ENCODE data around the gene KIAA0040. TPM values are rescaled to one million over a fixed set of nuclear protein-coding genes. Genes with fewer than 3 reads are reported as not detected.

The KIAA0040 gene
- total and polyA plus RNA-seq, 2 experiments from 2014 or later: 1.4 to 1.6 TPM

DNA sequence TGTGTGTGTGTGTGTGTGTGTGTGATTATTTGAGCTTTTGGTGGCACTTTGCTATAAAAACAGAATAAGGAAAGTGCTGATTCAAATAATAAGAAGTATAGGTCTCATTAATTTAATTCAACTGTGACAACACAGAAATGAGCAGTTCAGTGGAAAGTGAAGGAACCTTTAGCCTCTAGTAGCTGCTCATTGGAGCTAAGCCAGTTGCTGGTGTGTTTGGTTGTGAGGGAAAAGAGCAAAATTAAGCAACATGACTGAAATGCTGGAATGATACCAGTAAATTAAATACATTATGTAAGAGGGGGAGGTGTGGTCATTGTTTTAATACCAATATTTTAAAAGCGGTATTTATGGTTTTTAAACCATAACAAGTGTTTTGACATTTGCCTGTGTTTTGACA is 55.2 kb downstream of the KIAA0040 start:
- no peaks in the 10 kb centered on the region for H3K27me3 ChIP-seq
- H3K9me3 ChIP-seq (ENCODE audit: low read depth): no peaks in the 10 kb centered on the region
- H3K4me1 ChIP-seq (ENCODE audit: low read depth): no peaks in the 10 kb centered on the region
- peak in 1 of 2 donors; percentile 7 for DNase-seq (ENCODE audit: low read depth in 1 of 2, low spot score in 1 of 2)
- H3K4me3 ChIP-seq: no peak overlapping the region
- no peak overlapping the region for H3K27ac ChIP-seq
- H3K36me3 ChIP-seq: no peaks in the 10 kb centered on the region
- TF ChIP-seq, protein P1, sequence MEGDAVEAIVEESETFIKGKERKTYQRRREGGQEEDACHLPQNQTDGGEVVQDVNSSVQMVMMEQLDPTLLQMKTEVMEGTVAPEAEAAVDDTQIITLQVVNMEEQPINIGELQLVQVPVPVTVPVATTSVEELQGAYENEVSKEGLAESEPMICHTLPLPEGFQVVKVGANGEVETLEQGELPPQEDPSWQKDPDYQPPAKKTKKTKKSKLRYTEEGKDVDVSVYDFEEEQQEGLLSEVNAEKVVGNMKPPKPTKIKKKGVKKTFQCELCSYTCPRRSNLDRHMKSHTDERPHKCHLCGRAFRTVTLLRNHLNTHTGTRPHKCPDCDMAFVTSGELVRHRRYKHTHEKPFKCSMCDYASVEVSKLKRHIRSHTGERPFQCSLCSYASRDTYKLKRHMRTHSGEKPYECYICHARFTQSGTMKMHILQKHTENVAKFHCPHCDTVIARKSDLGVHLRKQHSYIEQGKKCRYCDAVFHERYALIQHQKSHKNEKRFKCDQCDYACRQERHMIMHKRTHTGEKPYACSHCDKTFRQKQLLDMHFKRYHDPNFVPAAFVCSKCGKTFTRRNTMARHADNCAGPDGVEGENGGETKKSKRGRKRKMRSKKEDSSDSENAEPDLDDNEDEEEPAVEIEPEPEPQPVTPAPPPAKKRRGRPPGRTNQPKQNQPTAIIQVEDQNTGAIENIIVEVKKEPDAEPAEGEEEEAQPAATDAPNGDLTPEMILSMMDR (IDR thresholded peaks at IDR 0.05; ENCODE audit: low read depth, low read length): no peak

DNA sequence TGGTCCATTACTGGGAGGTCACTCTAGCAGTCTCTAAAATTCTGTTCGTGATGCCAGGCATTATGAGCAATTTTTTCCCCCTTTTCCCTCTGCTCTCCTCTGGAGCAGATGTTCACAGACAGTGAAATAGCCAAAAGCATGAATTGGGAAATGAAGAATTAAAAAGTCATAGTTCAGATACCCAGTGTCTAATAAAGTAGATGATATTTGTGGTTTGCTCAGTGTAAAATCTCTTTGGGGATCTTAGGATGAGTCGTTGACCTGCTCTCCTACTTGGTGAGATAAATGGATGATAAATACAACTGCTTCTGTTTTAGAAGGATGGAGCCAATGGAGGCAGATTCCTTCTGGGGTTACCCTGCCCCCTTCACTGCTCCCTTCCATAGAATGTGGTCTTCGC is 56.3 kb downstream of the KIAA0040 start:
- no peaks in the 10 kb centered on the region for H3K36me3 ChIP-seq
- H3K4me1 ChIP-seq (ENCODE audit: low read depth): no peaks in the 10 kb centered on the region
- H3K4me3 ChIP-seq: no peak overlapping the region
- H3K27ac ChIP-seq: no peak overlapping the region
- DNase-seq (ENCODE audit: low read depth in 1 of 2, low spot score in 1 of 2): no peak
- no peaks in the 10 kb centered on the region for H3K27me3 ChIP-seq
- H3K9me3 ChIP-seq (ENCODE audit: low read depth): no peaks in the 10 kb centered on the region
- TF ChIP-seq, protein P1 (IDR thresholded peaks at IDR 0.05; ENCODE audit: low read depth, low read length): no peak

DNA sequence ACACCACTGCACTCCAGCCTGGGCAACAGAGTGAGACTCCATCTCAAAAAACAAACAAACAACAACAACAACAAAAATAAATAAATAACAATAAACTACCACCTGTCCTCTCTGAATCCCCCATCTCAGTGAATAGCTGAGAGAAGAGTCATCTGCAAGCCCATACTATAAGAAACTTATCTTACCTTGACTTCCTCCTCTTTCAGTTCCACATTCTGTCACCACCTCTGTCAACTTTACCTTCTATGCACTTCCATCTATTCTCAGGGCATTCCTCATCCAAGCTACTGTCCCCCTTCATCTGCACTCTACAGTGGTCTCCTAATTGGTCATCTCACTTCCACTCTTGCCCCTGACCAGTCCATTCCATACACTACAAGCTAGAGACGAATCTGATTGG is 58.1 kb downstream of the KIAA0040 start:
- H3K36me3 ChIP-seq: no peaks in the 10 kb centered on the region
- no peak for DNase-seq (ENCODE audit: low read depth in 1 of 2, low spot score in 1 of 2)
- H3K4me1 ChIP-seq (ENCODE audit: low read depth): no peaks in the 10 kb centered on the region
- no peaks in the 10 kb centered on the region for H3K9me3 ChIP-seq (ENCODE audit: low read depth)
- no peak overlapping the region for H3K4me3 ChIP-seq
- no peak overlapping the region for H3K27ac ChIP-seq
- TF ChIP-seq, protein P1 (IDR thresholded peaks at IDR 0.05; ENCODE audit: low read depth, low read length): no peak
- no peaks in the 10 kb centered on the region for H3K27me3 ChIP-seq

DNA sequence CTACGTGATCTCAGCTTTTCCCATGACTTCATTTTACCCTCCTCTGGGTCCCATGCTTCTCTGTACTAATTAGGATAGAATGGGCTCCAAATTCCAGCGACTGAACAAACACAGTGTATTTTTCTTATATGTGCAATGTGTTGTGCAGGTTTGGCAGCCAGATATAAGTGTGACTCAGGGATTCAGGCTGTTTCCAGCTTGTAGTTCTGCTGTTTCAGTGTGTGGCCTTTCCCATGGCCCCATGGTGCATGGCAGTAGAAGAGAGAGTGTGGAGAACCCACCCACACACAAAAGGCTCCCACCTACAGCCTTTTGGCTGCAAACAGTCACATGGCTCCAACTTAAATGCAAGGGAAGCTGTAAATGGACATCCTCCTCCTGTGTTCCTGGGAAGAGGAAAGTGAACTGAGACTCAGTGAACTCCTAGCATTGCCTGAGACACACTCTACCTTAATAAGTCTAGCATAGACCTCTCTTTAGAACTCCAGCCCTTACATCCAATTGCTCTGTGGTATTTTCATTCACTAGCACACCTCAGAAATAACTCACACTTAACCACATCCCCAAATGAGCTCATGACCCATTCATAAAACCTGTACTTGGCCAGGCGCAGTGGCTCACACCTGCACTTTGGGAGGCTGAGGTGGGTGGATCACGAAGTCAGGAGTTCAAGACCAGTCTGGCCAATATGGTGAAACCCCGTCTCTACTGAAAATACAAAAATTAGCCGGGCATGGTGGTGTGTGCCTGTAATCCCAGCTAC is 58.7 kb downstream of the KIAA0040 start:
- Histone ChIP-seq H3K27me3 (no peaks in the 10 kb centered on the region), H3K27ac (no peak overlapping the region), H3K4me3 (no peak overlapping the region), H3K4me1 (ENCODE audit: low read depth) (no peaks in the 10 kb centered on the region), H3K9me3 (ENCODE audit: low read depth) (no peaks in the 10 kb centered on the region), H3K36me3 (no peaks in the 10 kb centered on the region)
- DNase-seq (ENCODE audit: low read depth in 1 of 2, low spot score in 1 of 2): no peak
- TF ChIP-seq, protein P1 (IDR thresholded peaks at IDR 0.05; ENCODE audit: low read depth, low read length): no peak

DNA sequence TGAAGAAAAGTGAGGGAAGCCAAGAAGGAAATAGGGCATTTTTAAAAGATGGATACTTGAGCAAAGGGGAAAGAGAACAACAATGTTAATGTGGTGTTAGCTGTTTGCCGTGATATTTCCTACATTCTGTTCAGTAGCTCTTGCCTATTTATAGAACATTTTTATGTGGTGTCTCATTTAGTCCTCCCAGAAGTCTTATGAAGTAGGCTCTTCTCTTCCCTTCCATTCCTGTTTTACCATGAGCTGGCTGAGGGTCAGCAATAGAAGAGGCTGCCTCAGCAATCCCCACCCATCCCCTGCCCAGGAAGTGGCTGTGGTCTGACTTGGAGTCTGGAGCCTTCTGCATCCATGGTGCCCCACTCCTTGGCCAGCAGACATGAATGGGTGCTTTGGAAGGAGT is 60.1 kb downstream of the KIAA0040 start:
- peak in 1 of 2 donors; percentile 42 for DNase-seq (ENCODE audit: low read depth in 1 of 2, low spot score in 1 of 2)
- Histone ChIP-seq H3K4me3 (no peak overlapping the region), H3K36me3 (no peaks in the 10 kb centered on the region), H3K27me3 (no peaks in the 10 kb centered on the region), H3K9me3 (ENCODE audit: low read depth) (no peaks in the 10 kb centered on the region), H3K4me1 (ENCODE audit: low read depth) (no peaks in the 10 kb centered on the region), H3K27ac (no peak overlapping the region)
- TF ChIP-seq, protein P1 (IDR thresholded peaks at IDR 0.05; ENCODE audit: low read depth, low read length): no peak
